Fibroblast of skin of right quadriceps (primary cell): ENCODE data around the gene RTN4RL1.
A peak's percentile ranks its signal among the peaks of the same experiment; 100 is the strongest.

Source experiments
- DNase-seq: peaks from one replicate; pipeline ENCODE4 v3.0.0-alpha.2; 2013

RTN4RL1 gene

DNA sequence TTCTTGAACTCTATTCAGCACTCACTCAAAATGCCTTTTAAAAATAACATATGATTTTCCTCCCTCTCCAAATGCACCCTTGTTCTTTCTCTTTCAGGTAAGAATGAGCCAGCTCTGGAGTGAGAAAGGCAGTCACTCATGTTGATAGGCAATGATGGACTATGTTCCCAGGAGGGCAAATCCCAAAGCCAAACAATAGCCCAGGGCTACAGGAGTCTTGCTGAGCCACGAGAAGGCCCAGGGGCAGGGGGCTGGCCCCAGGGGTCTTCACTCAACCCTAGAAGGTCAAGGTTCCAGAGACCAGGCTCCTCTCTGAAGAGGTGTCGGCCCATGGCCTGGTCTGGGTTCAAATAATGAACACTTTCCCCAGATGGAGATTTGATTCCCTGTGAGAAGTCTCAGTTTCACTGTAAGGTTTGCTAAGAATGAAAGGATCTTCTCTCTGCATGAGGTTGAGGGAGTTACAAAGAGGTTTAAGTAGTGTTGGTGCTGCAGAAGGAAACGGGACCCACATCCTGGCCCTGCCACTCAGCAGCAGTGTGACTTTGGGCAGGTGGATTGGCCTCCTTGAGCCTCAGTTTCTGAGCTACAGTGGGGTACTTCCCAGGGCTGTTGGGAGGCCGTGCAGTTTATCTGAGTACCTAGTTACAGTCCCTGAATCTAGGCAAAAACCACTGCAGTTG is 49.0 kb downstream of the RTN4RL1 start:
- DNase-seq: no peak

DNA sequence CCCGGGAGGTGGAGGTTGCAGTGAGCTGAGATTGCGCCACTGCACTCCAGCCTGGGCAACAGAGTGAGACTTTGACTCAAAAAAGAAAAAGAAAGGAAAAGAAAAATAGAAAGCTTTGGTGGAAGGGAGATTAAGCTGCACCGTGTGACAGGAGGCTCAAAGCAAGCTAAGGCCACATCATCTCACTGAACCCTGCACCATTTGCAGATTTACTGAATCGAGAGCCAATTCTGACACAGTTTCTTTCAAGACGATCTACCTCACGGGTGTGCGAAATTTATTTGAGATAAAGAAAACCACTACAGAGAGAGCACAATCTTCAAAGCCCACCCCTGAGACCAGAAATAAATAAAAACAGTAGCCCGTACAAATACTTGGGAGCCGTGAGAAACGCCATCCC is 49.6 kb downstream of the RTN4RL1 start:
- no peak for DNase-seq

DNA sequence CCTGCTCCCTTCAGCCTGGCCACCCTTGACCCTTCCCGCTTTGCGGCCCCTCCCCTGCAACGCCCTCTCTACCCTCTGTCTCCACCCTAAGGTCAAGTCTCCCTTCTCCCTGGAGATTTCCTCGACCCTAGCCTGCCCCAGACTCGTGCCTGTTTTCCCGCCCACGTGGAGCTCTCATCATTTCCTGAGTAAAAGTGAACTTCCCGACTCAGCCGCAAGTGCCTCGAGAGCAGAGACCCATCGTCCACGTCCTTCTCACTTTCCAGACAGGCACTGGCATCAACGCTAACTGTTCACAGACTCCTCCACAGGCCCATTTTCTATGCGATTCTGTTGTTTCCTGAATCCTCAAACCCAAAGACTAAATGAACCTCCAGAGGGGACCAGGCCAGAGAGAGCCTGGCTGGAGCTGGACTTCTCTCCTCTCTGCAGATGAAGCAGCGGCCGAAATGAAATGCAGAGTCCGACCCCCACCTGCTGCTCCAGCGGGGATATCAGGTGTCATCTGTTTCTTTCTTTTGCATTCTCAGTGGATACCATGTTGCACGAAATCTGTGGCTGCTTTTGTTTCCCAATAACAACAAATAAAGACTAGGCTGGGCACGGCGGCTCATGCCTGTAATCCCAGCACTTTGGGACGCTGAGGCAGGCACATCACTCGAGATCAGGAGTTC is 52.5 kb downstream of the RTN4RL1 start:
- DNase-seq: peak; percentile 25

DNA sequence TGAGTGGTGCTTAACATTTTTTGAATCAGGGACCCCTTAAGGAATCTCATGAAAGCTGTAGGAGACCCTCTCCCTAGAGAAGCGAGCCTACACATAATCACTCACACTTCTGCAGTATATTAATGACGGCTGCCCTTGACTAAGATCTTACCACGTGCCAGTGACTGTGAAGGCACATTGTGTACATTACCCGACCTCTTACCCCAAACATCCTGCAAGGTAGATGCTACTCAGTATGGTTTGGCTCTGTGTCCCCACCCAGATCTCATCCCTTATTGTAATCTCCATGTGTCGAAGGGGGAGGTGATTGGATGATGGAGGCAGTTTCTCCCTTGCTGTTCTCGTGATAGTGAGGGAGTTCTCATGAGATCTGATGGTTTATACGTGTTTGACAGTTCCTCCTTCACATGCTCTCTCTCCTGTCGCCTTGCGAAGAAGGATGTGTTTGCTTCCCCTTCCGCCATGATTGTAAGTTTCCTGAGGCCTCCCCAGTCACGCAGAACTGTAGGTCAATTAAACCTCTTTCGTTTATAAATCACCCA is 54.2 kb downstream of the RTN4RL1 start:
- DNase-seq: no peak

DNA sequence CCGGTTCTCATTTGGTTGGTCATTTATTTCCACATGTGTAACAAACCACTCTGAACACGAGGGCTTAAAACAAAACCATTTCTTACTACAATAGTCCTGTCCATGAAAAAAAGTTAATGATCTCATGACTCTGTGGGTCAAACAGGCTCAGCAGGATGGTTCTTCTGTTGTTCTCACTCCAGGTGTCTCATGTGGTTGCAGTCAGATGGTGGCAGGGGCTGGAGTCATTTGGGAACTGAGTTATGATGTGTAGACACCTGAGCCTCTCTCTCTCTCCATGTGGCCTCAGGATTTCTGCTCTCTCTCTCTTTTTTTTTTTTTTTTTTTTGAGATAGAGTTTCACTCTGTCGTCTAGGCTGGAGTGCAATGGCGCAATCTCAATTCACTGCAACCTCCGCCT is 55.4 kb downstream of the RTN4RL1 start:
- DNase-seq: no peak

DNA sequence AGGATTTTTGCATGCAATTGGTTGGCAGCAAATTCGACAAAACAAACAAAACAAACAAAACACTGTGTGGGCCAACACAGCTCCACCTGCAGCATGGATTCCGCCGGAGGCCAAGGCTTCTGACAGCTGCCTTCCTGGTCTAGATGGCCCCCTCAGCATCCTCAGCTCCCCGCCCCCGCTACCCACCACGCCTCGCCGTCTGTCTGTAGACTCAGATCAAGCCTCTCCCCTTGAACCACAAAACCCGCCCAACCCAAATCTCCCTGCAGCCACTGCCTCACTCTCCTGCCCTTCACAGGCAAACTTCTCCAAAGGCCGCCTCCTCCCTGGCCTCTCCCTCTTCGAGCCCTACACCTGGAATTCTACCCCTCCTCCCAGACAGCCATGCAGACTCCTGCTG is 57.9 kb downstream of the RTN4RL1 start:
- DNase-seq: no peak

DNA sequence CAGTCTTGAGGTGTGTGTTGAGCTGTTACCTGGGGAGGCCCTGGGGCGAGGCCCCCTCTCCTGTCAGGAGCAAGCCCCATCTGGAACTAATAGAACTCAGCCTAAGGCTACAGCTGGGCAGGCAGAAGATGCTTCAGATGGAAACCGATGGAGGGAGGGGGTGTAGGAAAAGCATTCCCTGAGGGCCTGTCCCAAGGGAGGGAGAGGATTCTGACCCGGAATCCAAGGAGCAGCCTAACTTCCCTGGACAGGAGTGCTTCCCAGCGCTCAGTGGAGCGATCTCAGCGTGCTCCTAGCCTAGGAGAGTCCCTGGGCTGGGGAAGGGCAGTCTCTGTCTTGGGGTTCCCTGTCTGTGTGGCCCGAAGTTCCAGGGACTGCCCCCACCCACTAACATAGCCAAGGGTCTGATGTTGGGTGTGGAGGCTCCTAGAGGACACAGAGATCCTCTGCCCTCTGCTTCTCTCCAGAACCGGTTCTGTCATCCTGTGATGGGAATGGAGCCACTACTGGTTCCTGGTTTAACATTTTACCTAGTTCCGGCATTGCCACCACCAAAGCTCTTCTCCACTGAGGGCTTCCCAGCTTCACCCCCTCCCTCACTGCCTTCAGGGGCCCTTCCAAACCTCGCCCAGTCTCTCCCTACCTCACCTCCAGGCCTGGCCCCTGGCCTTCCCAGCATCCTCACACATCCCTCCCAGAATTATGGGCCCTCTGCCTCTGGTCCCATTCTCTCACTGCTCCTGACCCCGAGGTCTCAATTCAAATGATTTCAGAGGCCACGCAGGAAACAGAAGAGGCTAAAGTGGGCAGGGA is 58.7 kb downstream of the RTN4RL1 start:
- no peak for DNase-seq

DNA sequence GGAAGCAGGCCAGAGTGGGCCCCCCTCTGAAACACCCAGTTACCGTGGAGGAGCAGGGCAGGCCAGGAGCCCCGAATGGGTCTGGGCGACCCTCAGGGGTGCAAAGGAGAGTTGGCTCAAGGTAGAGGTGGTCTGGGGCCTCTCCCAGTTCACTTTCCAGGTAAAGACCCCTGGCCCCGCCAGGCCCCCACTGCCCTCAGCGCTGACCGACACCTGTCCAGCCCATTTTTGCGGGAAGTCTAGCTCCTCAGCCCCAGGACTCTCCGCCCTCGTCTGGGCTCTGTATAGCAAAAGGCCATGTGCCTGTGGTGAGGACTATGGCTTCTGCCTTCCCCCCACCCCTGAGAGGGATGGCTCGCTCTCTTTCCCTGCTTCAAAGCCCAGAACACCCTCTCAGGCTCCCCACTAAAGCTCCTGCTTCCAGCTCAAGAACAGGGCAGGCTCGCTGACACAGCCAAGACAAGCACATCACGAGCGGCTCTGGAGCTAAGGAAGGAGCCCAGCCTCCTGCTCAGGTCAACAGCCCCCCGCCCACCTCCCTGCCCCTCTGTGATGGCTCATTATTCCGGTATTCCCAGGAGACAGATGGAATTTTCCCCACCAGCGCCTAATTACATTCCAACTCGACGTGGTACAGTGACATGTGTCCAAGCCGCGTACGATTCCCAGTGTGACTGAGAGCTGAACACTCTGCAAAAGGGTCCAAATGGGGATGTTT is 59.4 kb downstream of the RTN4RL1 start:
- DNase-seq: peak; percentile 71

DNA sequence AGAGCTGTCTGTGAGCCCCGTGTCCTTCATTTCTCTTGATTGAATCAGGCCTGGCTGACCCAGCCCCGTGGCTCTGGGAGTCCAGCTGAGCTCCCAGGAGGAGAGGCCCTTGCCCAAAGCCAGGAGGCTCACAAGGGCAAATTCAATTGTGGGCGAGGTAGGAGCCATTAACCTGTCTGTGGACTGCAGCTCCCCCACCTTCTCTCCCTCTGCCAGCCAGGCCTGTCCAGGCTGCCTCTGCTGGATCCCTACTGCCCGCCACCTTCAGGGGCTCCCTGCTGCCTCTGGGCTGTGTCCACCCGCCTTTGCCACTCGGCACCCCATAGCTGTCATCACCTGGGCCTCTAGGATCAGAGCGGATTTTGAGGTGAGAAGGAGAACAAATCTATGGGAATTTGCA is 61.9 kb downstream of the RTN4RL1 start:
- DNase-seq: no peak

DNA sequence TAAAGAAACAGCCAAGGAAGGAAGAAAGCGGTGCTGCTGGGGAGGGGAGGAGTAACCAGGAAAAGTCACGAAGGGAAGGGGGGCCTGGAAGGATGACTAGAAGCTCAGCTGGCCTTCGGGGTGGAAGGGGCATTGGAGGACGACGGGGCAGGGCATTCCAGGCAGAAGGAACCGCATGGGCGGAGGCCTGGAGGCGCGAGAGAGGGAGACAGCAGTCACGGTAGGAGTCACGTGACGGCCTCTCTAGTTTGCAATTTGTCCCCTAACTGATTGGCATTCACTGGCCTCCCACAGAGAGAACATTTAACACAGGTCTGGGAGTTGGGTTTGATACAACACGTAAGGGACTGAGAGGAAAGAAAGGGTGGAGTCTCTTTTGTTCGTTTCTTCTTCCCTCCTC is 63.9 kb downstream of the RTN4RL1 start:
- DNase-seq: no peak

DNA sequence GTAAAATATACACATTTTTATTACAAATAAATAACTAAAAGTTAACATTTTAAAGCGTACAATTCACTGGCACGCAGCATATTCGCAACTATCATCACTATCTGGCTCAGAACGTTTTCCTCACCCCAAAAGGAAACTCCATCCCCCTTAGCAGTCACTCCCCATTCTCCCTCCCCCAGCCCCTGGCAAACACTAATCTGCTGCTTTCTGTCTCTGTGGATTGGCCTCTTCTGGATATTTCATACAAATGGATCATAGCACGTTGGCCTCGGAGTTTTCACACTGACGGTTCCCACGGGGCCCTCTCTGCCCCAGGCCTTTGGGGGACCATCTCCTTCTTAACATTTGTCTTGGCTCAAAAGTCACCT is 64.6 kb downstream of the RTN4RL1 start:
- DNase-seq: no peak

DNA sequence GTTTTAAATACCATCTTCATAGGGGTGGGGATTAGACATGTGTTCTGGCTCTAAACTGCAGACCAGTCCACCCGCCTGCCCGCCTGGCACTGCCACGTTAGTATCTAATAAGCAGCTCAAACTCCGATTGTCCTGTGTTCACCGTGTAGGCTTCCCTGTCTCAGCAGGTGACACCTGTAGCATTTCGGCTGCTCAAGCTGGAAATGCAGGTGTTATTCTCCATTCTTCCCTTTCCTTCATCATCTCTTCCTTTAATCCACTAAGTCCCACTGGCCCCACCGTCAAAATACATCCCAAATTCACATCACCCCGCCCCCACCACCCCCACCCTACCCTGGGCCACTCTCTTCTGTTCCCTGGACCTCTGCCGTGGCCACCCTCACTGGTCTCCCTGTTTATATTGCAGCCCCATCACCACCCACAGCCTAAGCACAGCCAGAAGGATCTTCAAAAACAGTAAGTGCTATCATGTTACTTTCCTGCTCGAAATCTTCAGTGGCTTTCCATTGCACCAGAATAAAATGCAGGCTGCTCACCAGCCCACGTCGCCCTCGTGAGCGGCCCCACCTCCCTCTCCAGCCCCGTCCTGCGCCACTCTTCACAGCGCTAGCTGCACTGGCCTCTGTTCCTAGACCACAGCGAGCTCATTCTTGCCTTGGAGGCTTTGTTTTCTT is 65.1 kb downstream of the RTN4RL1 start:
- no peak for DNase-seq

DNA sequence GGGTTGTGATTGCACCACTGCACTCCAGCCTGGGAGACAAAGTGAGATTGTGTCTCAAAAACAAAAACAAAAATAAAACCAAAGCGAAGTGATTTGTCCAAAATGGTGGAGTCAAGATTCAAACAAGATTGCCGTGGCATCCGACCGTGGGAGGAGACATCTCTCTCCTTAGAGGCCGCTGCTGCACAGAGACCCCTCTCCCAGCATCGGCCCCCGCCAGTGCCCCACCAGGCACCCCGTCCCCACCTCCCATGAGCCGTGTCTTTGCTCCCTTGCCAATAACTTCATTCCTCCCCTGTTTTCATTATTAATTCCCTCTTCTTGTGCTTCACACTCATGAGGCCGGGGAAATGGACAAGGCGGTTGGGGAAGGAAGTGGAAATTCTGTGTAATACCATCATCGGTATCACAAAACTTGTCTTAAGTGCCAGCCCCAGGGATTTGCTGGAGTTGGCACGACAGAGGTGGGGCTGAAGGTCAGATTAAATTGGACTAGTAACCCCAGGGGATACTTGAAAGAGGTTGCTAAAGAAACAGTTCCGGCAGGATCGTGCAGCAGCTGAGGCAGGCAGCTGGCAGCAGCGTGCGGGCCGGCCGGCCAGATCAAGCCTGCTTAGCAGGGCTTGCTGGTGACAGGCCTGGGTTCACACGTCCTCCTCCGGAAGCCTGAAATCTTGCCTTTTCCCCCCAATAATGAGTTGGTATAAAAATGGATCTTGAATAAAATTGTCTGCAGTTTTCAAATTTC is 66.8 kb downstream of the RTN4RL1 start:
- DNase-seq: no peak

DNA sequence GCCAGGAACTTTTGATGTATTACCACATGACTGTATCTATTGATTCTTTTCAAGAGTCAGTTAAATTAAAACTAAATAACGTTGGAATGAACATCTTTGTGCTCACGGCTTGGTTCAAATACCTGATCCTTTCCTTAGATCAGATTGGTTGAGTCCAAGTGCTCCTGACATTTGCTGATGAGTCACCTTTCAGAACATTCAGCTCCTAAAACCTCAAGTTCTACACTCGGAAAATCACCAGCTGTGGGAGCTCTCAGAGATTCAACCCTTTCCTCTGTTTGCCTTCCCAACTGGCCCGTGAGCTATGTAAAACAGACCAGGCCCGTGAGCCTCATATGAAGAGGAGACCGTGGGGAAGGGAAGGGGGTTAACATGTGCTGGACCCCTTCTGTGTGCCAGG is 68.1 kb downstream of the RTN4RL1 start:
- DNase-seq: no peak

DNA sequence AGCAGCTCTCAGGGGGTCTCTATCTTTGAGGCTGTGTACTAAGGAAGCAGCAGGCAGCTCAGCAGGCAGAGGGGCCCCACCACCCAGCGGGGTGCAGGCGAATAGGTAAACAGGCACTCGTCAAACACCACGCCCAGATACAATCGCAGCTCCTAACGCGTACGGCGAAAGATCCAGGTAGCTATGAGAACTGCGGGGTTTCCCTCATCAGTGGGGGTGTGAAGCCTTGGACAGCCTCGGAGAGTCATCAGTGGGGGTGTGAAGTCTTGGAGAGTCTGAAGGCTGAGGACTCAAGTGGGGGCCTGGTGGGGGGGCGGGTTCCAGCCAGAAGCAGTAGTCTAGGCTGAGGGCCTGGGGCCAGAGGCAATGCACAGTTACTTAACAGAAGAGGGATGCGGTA is 69.0 kb downstream of the RTN4RL1 start:
- DNase-seq: no peak

DNA sequence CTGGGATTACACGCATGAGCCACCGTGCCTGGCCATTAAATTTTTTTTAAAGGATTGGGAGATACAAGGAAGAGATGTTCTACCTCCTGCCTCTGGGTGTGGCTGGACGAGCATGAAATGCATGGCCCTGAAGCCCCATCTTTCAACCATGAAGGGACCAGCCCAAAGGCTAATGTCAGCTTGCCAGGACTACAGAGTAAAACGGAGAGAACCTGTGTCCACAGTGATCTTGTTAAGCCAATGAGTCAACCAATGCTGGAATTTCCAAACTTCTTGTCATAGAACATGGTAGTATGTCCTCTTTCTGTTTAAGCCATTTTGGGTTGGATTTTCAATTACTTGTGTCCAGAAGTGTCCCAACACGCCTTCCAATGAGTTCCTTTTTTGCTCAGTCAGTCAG is 71.3 kb downstream of the RTN4RL1 start:
- no peak for DNase-seq

DNA sequence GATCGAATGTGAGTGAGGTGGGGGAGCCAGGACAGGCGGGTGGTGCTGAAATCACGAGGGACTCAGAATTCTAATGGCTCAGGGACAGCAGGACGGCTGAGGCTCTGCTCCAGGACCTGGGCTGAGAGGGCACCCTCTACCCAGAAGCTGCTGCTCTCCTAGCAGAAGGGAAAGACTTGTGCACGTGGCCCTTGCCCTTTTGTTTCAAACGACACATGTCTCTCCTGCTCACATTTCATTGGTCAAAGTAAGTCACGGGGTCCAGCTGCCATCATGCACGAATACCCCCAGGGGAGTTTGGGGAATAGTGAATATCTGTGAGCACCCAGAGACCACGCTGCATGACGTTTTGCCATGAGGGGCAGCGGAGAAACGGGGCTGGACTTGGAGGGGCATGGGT is 73.2 kb downstream of the RTN4RL1 start:
- DNase-seq: no peak

DNA sequence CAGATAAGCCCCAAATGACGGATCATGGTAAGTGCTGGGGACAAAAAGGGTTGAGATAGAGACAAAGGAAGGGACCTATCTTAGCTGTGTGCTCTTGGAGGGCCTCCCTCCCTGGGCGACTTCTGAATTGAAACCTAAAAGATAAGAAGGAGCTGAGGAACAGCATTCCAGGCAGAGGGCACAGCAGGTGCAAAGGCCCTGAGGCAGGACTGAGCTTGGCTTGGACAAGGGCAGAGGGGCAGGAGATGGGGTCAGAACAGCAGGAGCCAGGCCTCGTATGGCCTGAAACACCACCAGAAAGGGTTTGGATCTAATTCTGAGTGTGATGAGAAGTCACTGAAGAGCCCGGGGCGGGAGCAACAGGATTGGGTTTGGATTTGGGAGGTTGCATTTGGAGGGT is 75.4 kb downstream of the RTN4RL1 start:
- no peak for DNase-seq

DNA sequence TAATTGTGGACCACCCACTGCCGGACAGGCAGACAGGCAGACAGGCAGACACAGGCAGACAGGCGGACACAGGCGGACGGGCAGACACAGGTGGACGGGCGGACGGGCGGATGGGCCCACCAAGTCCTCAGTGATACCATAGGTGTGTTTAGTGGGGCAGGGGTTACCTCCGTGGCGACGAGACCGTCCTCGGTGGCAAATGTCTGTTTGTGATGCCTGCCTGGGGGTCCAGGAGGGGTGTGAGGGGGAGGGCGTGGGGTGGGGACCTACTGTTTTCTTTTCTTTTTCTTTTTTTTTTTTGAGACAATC is 76.7 kb downstream of the RTN4RL1 start:
- no peak for DNase-seq

DNA sequence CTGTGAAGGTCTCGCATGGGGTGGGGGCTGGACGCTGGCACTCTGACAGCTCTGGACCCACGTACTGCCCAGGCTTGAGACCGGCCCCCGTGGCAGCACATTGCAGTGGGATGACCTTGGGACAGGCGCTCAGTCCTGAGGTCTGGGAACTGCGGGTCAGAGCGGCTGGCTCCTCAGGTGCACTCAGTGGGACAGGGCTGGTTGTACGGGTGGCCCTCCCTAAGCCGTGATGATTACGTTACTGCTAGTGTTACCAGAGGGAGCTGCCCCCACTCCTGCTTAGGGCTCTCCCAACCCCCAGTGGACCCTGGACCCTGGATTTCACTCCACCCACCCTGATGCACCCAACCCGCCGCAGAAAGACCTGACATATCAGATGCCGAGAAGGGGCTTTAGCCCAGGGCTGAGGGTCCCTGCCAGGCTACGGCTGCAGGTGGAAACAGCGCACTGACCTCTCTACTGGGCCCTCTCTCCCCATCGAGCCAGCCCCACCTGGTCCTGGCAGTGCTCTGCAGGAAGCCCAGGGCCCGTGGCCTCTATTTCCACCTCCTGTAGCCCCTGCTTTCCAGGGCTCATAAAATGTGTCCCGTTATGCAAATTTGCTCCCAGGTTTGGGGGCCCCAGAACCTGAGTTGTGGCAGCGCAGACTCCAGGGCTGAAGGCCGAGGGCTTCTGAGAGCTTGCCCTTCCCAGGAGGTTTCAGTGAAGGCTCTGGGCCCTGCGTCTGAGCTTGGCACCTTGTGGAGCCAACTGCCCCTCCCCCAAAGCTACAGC is 77.2 kb downstream of the RTN4RL1 start:
- no peak for DNase-seq

DNA sequence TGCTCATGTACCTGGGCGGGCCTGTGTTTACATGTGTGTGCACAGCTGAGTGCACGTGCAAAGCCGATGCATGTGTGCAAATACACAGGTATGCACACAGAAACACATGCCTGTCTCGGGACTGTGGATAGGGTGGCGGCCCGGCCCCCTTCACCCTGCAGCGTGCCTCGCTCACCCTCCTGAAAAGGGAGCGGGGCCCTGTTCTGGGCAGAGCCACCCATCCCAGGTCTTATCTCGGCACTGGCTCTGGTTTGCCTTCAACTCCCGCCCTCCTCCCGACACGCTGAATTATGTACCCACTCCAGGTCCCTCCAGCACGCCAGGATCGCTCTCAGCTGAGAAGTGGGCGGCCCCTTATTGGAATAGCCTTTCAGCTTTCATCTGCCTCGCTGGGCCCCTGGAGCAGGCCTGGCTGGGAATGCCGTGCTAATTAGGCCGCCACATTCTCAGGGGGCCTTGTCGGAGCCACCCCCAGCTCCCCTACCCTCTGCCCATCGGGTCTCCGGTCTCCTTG is 77.8 kb downstream of the RTN4RL1 start:
- DNase-seq: no peak
